Measurements from ENCODE around the gene GLCCI1. TPM values are rescaled to one million over a fixed set of nuclear protein-coding genes. Genes with fewer than 3 reads are reported as not detected.

Gene GLCCI1
- total and polyA plus RNA-seq, 2 of the 8 experiments (the other 6 are each of a cell fraction or from before 2014, with no cell fraction given): 12.4 to 27.7 TPM

GRCh38 chr7:7984424-7984823, 15.8 kb downstream of the GLCCI1 start:
- Histone ChIP-seq H4K8ac (ENCODE audit: extremely low read depth, insufficient read depth, low read length) (no peak overlapping the region), H3K36me3 (ENCODE audit: control insufficient read depth in 2 of 4, insufficient read depth in 4 of 4, low read length in 3 of 4) (no peaks in the 10 kb centered on the region), H3K23ac (ENCODE audit: insufficient read length) (no peak overlapping the region), H4K5ac (ENCODE audit: insufficient read length, low read depth, low read length) (no peak overlapping the region), H4K91ac (replicated peaks; ENCODE audit: insufficient read length, low read length) (no peak overlapping the region), H3K27ac (ENCODE audit: low read depth, low read length) (no peak overlapping the region), H3K4me2 (ENCODE audit: insufficient read depth in 1 of 2, low read depth in 2 of 2, low read length in 2 of 2) (no peak overlapping the region), H4K20me1 (replicated peaks in 1 of 2; ENCODE audit: control insufficient read depth in 1 of 2, insufficient read depth in 2 of 2, low read length in 2 of 2) (no peaks in the 10 kb centered on the region), H2BK12ac (ENCODE audit: low read depth, low read length) (no peak overlapping the region), H3K27me3 (replicated peaks in 1 of 4; ENCODE audit: control insufficient read depth in 3 of 4, extremely low read depth in 1 of 4, insufficient read depth in 3 of 4, low read length in 3 of 4) (no peaks in the 10 kb centered on the region), H3K56ac (replicated peaks; ENCODE audit: insufficient read length, low read depth, low read length) (no peak overlapping the region), H3K14ac (ENCODE audit: insufficient read length) (no peak overlapping the region), H3K9ac (replicated peaks in 1 of 4; ENCODE audit: extremely low read depth in 1 of 4, low read depth in 3 of 4, low read length in 3 of 4) (no peak overlapping the region), H3K79me1 (ENCODE audit: low read depth, low read length) (no peaks in the 10 kb centered on the region), H3K79me2 (ENCODE audit: control insufficient read depth in 1 of 2, insufficient read depth in 2 of 2, low read length in 2 of 2) (peaks cover 0 to 82% of the 10 kb centered on the region in 2 experiments; a peak in 2 of 4 replicates), H3K9me3 (ENCODE audit: insufficient read depth in 2 of 2, low read depth in 1 of 2, low read length in 1 of 2) (no peaks in the 10 kb centered on the region), H2AFZ (ENCODE audit: low read length) (no peak overlapping the region), H2AK5ac (ENCODE audit: low read depth, low read length) (no peak overlapping the region), H2BK15ac (ENCODE audit: low read length) (no peak overlapping the region), H2BK5ac (ENCODE audit: low read depth, low read length) (no peak overlapping the region), H2BK20ac (ENCODE audit: low read length) (no peak overlapping the region), H3K4me1 (replicated peaks in 1 of 4; ENCODE audit: control insufficient read depth in 3 of 4, insufficient read depth in 4 of 4, low read length in 3 of 4) (no peaks in the 10 kb centered on the region), H2BK120ac (replicated peaks; ENCODE audit: low read depth, low read length) (no peak overlapping the region), H3K23me2 (ENCODE audit: low read depth, low read length) (no peaks in the 10 kb centered on the region), H3K18ac (ENCODE audit: extremely low read depth, low read length) (no peak overlapping the region), H3K4ac (replicated peaks; ENCODE audit: insufficient read length, low read depth, low read length) (no peak overlapping the region), H3K4me3 (ENCODE audit: extremely low read depth in 1 of 4, insufficient read depth in 2 of 4, low read depth in 3 of 4, low read length in 4 of 4) (no peak overlapping the region)
- FAIRE-seq (no peak), DNase-seq (ENCODE audit: low read depth in 1 of 2, low spot score in 2 of 2) (no peak)
- ChIA-PET CTCF (ENCODE audit: partially characterized antibody) (interaction anchor here (1.0 to 1.1 kb wide), 2 partner anchors 11 to 51 kb away, joined by 3 to 5 read pairs; no protein-coding TSS in a partner anchor), POLR2A (ENCODE audit: partially characterized antibody) (no interaction called here)
- 80% methylated on average over 3 of the region's 3 CpGs; no CpG with 5 or more reads in 1 of the 2 experiments for WGBS, 2 experiments (ENCODE audit: extremely low coverage in 1 of 2, insufficient coverage in 1 of 2, insufficient read length in 1 of 2, insufficient replicate concordance in 2 of 2, low coverage in 1 of 2, low lambda C conversion rate in 2 of 2, missing lambda C conversion rate in 1 of 2)
- TF ChIP-seq RFX5 (IDR thresholded peaks at IDR 0.05; ENCODE audit: borderline replicate concordance, low read depth, low read length): no peak
- TF ChIP-seq EZH2 (IDR thresholded peaks at IDR 0.05; ENCODE audit: low read depth, low read length, severe bottlenecking): no peak
